SK-N-SH treated with all-trans-retinoic acid at 6 μM for 48 hours (cell line): ENCODE measurements around the gene RORB.

ENCODE experiments used
- ATAC-seq: fragments of 200-7000 bp; cut with Tn5 transposase; 3 replicates; pipeline ENCODE4 v1.9.1; 2020; ENCODE audit warnings: mild to moderate bottlenecking, moderate library complexity
- ARNTL ChIP-seq: fragments of 450-650 bp; formaldehyde crosslinking; IDR thresholded peaks from 2 replicates; pipeline ENCODE4 v1.5.0; 2020; ENCODE audit warnings: low read depth, mild to moderate bottlenecking, moderate library complexity, borderline replicate concordance
- BACH2 ChIP-seq: fragments of 250-450 bp; sonication (Bioruptor Pico); IDR thresholded peaks from 2 replicates; pipeline ENCODE4 v1.9.0; 2021; ENCODE audit warnings: mild to moderate bottlenecking, borderline replicate concordance
- CSDC2 ChIP-seq: fragments of 250-450 bp; sonication (Bioruptor Pico); IDR thresholded peaks from 2 replicates; pipeline ENCODE4 v1.5.0; 2020; ENCODE audit warnings: mild to moderate bottlenecking, moderate library complexity
- ESRRG ChIP-seq: fragments of 250-450 bp; sonication (Bioruptor Pico); IDR thresholded peaks from 2 replicates; pipeline ENCODE4 v1.6.1; 2021; ENCODE audit warnings: mild to moderate bottlenecking
- GLIS3 ChIP-seq: fragments of 250-450 bp; sonication (Bioruptor Pico); IDR thresholded peaks from 2 replicates; pipeline ENCODE4 v1.5.0; 2020; ENCODE audit warnings: mild to moderate bottlenecking, moderate library complexity
- ISL1 ChIP-seq: fragments of 250-450 bp; sonication (Bioruptor Pico); IDR thresholded peaks from 2 replicates; pipeline ENCODE4 v2.1.2; 2022; ENCODE audit warnings: mild to moderate bottlenecking, moderate library complexity
- OSR1 ChIP-seq: fragments of 250-450 bp; sonication (Bioruptor Pico); IDR thresholded peaks from 2 replicates; pipeline ENCODE4 v1.8.0; 2022; ENCODE audit warnings: moderate library complexity, mild to moderate bottlenecking, inconsistent platforms
- PATZ1 ChIP-seq: fragments of 250-450 bp; sonication (Bioruptor Pico); IDR thresholded peaks from 2 replicates; pipeline ENCODE4 v1.8.0; 2020; ENCODE audit warnings: mild to moderate bottlenecking, moderate library complexity, borderline replicate concordance
- POU6F1 ChIP-seq: fragments of 250-450 bp; sonication (Bioruptor Pico); IDR thresholded peaks from 2 replicates; pipeline ENCODE4 v1.8.0; 2021; ENCODE audit warnings: low read depth, mild to moderate bottlenecking, moderate library complexity, borderline replicate concordance
- PPARA ChIP-seq: fragments of 250-450 bp; sonication (Bioruptor Pico); IDR thresholded peaks from 2 replicates; pipeline ENCODE4 v1.5.0; 2020; ENCODE audit warnings: mild to moderate bottlenecking, borderline replicate concordance
- RARB ChIP-seq: fragments of 250-450 bp; sonication (Bioruptor Pico); IDR thresholded peaks from 2 replicates; pipeline ENCODE4 v1.8.0; 2021; ENCODE audit warnings: mild to moderate bottlenecking, moderate library complexity
- SNAI2 ChIP-seq: fragments of 250-450 bp; sonication (Bioruptor Pico); IDR thresholded peaks from 2 replicates; pipeline ENCODE4 v1.5.0; 2020; ENCODE audit warnings: mild to moderate bottlenecking, moderate library complexity
- TCF4 ChIP-seq: fragments of 250-450 bp; sonication (Bioruptor Pico); IDR thresholded peaks from 2 replicates; pipeline ENCODE4 v1.8.0; 2021; ENCODE audit warnings: mild to moderate bottlenecking, moderate library complexity, borderline replicate concordance
- TOX ChIP-seq: fragments of 250-450 bp; sonication (Bioruptor Pico); IDR thresholded peaks from 2 replicates; pipeline ENCODE4 v1.8.0; 2021; ENCODE audit warnings: mild to moderate bottlenecking, moderate library complexity, borderline replicate concordance
- ZC3H10 ChIP-seq: fragments of 250-450 bp; sonication (Bioruptor Pico); IDR thresholded peaks from 2 replicates; pipeline ENCODE4 v1.5.1; 2021; ENCODE audit warnings: mild to moderate bottlenecking, moderate library complexity
- ZFP3 ChIP-seq: fragments of 250-450 bp; sonication (Bioruptor Pico); IDR thresholded peaks from 2 replicates; pipeline ENCODE4 v1.5.0; 2020; ENCODE audit warnings: mild to moderate bottlenecking, moderate library complexity
- ZFP30 ChIP-seq: fragments of 450-650 bp; formaldehyde crosslinking; IDR thresholded peaks from 2 replicates; pipeline ENCODE4 v1.5.0; 2022; ENCODE audit warnings: mild to moderate bottlenecking, moderate library complexity
- ZNF565 ChIP-seq: fragments of 450-650 bp; formaldehyde crosslinking; conservative IDR thresholded peaks from 2 replicates; pipeline ENCODE4 v1.5.0; 2020; ENCODE audit warnings: low read depth, mild to moderate bottlenecking, moderate library complexity
- ZNF70 ChIP-seq: fragments of 450-650 bp; formaldehyde crosslinking; IDR thresholded peaks from 2 replicates; pipeline ENCODE4 v1.5.0; 2020; ENCODE audit warnings: mild to moderate bottlenecking, moderate library complexity
- ZNF8 ChIP-seq: fragments of 450-650 bp; formaldehyde crosslinking; IDR thresholded peaks from 2 replicates; pipeline ENCODE4 v1.5.0; 2020; ENCODE audit warnings: mild to moderate bottlenecking, moderate library complexity
- TF ChIP-seq, protein P1 (sequence below): fragments of 250-450 bp; sonication (Bioruptor Pico); IDR thresholded peaks from 2 replicates; pipeline ENCODE4 v1.5.1; 2020; ENCODE audit warnings: low read depth, mild to moderate bottlenecking, moderate library complexity
- TF ChIP-seq, protein P2 (sequence below): fragments of 250-450 bp; sonication (Bioruptor Pico); IDR thresholded peaks from 2 replicates; pipeline ENCODE4 v1.5.0; 2020; ENCODE audit warnings: mild to moderate bottlenecking, moderate library complexity
- TF ChIP-seq, protein P3 (sequence below): fragments of 250-450 bp; sonication (Bioruptor Pico); IDR thresholded peaks from 2 replicates; pipeline ENCODE4 v1.5.1; 2021; ENCODE audit warnings: mild to moderate bottlenecking, moderate library complexity

RORB gene

DNA sequence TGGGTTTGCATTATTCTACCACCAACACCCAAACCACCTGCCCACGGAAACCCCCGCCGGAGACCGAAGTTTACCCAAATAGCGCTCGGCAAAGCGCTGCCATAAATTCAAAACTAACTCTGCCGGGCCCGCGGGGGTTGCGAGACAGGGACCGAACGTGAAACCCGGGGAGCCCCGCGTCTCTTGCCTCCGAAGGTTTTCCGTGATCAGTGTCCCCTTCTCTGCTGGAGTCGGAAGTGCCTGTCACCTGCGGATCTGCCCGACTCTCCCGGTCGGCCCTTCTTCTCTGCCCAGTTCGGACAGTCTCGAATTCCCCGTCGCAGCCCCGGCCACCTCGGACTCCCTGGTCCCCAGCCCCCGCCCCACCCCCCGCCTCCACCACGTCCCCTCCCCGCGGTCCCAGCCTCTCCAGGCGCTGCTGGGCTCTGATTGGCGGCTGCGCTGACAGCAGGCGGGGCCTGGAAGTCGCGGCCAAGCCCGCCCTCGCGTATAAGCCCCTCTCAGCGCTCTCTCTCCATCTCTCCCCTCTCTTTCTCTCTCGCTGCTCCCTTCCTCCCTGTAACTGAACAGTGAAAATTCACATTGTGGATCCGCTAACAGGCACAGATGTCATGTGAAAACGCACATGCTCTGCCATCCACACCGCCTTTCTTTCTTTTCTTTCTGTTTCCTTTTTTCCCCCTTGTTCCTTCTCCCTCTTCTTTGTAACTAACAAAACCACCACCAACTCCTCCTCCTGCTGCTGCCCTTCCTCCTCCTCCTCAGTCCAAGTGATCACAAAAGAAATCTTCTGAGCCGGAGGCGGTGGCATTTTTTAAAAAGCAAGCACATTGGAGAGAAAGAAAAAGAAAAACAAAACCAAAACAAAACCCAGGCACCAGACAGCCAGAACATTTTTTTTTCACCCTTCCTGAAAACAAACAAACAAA is at the start of gene RORB:
TSS of gene RORB (plus strand) at position 517 of the 929 bp plus-strand sequence. CDS start 642 bp downstream, outside the sequence.
- no peak for TF ChIP-seq CSDC2 (CRISPR knock-in tag)
- no peak for TF ChIP-seq ZNF70 (CRISPR knock-in tag)
- no peak for TF ChIP-seq OSR1
- no peak for TF ChIP-seq BACH2 (CRISPR knock-in tag)
- TF ChIP-seq, protein P1, sequence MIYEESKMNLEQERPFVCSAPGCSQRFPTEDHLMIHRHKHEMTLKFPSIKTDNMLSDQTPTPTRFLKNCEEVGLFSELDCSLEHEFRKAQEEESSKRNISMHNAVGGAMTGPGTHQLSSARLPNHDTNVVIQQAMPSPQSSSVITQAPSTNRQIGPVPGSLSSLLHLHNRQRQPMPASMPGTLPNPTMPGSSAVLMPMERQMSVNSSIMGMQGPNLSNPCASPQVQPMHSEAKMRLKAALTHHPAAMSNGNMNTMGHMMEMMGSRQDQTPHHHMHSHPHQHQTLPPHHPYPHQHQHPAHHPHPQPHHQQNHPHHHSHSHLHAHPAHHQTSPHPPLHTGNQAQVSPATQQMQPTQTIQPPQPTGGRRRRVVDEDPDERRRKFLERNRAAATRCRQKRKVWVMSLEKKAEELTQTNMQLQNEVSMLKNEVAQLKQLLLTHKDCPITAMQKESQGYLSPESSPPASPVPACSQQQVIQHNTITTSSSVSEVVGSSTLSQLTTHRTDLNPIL (CRISPR knock-in tag) = no peak
- no peak for TF ChIP-seq GLIS3 (CRISPR knock-in tag)
- no peak for TF ChIP-seq POU6F1
- no peak for TF ChIP-seq TCF4 (CRISPR knock-in tag)
- TF ChIP-seq ZC3H10 (CRISPR knock-in tag) = no peak
- TF ChIP-seq PATZ1 (CRISPR knock-in tag) = no peak
- no peak for TF ChIP-seq PPARA (CRISPR knock-in tag)
- no peak for TF ChIP-seq ESRRG
- no peak for TF ChIP-seq ARNTL (CRISPR knock-in tag)
- no peak for TF ChIP-seq SNAI2 (CRISPR knock-in tag)
- TF ChIP-seq ZFP30 = no peak
- TF ChIP-seq RARB (CRISPR knock-in tag) = no peak
- TF ChIP-seq, protein P2, sequence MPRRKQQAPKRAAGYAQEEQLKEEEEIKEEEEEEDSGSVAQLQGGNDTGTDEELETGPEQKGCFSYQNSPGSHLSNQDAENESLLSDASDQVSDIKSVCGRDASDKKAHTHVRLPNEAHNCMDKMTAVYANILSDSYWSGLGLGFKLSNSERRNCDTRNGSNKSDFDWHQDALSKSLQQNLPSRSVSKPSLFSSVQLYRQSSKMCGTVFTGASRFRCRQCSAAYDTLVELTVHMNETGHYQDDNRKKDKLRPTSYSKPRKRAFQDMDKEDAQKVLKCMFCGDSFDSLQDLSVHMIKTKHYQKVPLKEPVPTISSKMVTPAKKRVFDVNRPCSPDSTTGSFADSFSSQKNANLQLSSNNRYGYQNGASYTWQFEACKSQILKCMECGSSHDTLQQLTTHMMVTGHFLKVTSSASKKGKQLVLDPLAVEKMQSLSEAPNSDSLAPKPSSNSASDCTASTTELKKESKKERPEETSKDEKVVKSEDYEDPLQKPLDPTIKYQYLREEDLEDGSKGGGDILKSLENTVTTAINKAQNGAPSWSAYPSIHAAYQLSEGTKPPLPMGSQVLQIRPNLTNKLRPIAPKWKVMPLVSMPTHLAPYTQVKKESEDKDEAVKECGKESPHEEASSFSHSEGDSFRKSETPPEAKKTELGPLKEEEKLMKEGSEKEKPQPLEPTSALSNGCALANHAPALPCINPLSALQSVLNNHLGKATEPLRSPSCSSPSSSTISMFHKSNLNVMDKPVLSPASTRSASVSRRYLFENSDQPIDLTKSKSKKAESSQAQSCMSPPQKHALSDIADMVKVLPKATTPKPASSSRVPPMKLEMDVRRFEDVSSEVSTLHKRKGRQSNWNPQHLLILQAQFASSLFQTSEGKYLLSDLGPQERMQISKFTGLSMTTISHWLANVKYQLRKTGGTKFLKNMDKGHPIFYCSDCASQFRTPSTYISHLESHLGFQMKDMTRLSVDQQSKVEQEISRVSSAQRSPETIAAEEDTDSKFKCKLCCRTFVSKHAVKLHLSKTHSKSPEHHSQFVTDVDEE (CRISPR knock-in tag) = no peak
- TF ChIP-seq ZFP3 (CRISPR knock-in tag) = no peak
- no peak for TF ChIP-seq ZNF565 (CRISPR knock-in tag)
- ATAC-seq = peak; percentile 90

- TF ChIP-seq GLIS3 (CRISPR knock-in tag) (no peak), BACH2 (CRISPR knock-in tag) (no peak), ZFP3 (CRISPR knock-in tag) (no peak), PATZ1 (CRISPR knock-in tag) (no peak), TCF4 (CRISPR knock-in tag) (no peak), ZC3H10 (CRISPR knock-in tag) (no peak), ZNF8 (CRISPR knock-in tag) (no peak), TOX (no peak), ZNF565 (CRISPR knock-in tag) (no peak), PPARA (CRISPR knock-in tag) (no peak), ISL1 (CRISPR knock-in tag) (no peak), ESRRG (no peak)
- TF ChIP-seq, protein P3, sequence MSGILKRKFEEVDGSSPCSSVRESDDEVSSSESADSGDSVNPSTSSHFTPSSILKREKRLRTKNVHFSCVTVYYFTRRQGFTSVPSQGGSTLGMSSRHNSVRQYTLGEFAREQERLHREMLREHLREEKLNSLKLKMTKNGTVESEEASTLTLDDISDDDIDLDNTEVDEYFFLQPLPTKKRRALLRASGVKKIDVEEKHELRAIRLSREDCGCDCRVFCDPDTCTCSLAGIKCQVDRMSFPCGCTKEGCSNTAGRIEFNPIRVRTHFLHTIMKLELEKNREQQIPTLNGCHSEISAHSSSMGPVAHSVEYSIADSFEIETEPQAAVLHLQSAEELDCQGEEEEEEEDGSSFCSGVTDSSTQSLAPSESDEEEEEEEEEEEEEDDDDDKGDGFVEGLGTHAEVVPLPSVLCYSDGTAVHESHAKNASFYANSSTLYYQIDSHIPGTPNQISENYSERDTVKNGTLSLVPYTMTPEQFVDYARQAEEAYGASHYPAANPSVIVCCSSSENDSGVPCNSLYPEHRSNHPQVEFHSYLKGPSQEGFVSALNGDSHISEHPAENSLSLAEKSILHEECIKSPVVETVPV (CRISPR knock-in tag) = no peak
- ATAC-seq = no peak
Measured at GRCh38 chr9:74447451-74448193, 49.5 kb upstream of the RORB start.
